K562 (cell line): ENCODE data around the gene SZT2. TPM values are rescaled to one million over a fixed set of nuclear protein-coding genes. Genes with fewer than 3 reads are reported as not detected.

Experiments
- ATAC-seq: fragments of 200-7000 bp; cut with Tn5 transposase; 3 replicates; pipeline ENCODE4 v1.9.1; 2020; ENCODE audit warnings: moderate library complexity
- BruUV-seq: library from RNA; stranded (reverse); fragments of 400-500 nt; replicated peaks from 2 replicates; lab custom pipeline; 2021; lab: Mats Ljungman, UMichigan
- CTCF ChIA-PET: fragments of 300-600 bp; formaldehyde crosslinking; extraction: SDS; loops from one replicate; lab custom pipeline; 2021; ENCODE audit warnings: low intra/inter-chr PET ratio; lab: Yijun Ruan, JAX
- POLR2A ChIA-PET: fragments of 300-600, 350-650 bp; sonication (Branson Sonifier 250); formaldehyde crosslinking; extraction: SDS; loops from one replicate; lab custom pipeline; 2021; ENCODE audit warnings: antibody characterized with exemption, inconsistent platforms; lab: Yijun Ruan, JAX
- DNase-seq, 4 experiments: peaks; one replicate each; pipeline versions ENCODE4 v3.0.0 to v3.0.0-alpha.2; 2011 to 2018; ENCODE audit warnings: low spot score in 3 of 4, mixed read lengths in 3 of 4; ENCODE audit errors: extremely low read depth in 1 of 4
- FAIRE-seq: peaks from 2 replicates; lab custom pipeline; 2011; peaks lifted over from hg19 to GRCh38; lab: Jason Lieb, UNC
- H2AFZ ChIP-seq: 2 replicates; pipeline ENCODE4 v1.6.0; 2011; ENCODE audit warnings: low read depth, low read length, control low read depth, inconsistent platforms
- H3K27ac ChIP-seq: fragments of 200-600 bp; 3 replicates; pipeline ENCODE4 v1.8.0; 2011; ENCODE audit warnings: low read depth, mild to moderate bottlenecking, control low read depth, inconsistent platforms, low read length, moderate library complexity, mixed read lengths; ENCODE audit errors: extremely low read depth
- H3K27me3 ChIP-seq, 2 experiments: fragments of 300-600 bp in 1 of 2; 2 replicates in 1 of 2; 3 replicates in 1 of 2; pipeline versions ENCODE4 v1.6.0 to v1.8.0; 2011; ENCODE audit warnings: inconsistent platforms in 2 of 2, low read length in 2 of 2, mild to moderate bottlenecking in 1 of 2, mixed read lengths in 1 of 2, moderate library complexity in 1 of 2; ENCODE audit not compliant: control insufficient read depth in 2 of 2, insufficient read depth in 2 of 2
- H3K36me3 ChIP-seq: fragments of 300-600 bp; 3 replicates; pipeline ENCODE4 v1.8.0; 2011; ENCODE audit warnings: mild to moderate bottlenecking, low read length, inconsistent platforms; ENCODE audit not compliant: control insufficient read depth, insufficient read depth
- H3K4me1 ChIP-seq, 2 experiments: fragments of 200-600 bp in 1 of 2; replicated peaks in 1 of 2; 2 replicates in 1 of 2; 3 replicates in 1 of 2; pipeline versions ENCODE4 v1.5.1 to v1.8.0; 2011; ENCODE audit warnings: inconsistent platforms in 2 of 2, low read length in 2 of 2, mild to moderate bottlenecking in 1 of 2, mixed read lengths in 1 of 2, moderate library complexity in 1 of 2; ENCODE audit not compliant: control insufficient read depth in 2 of 2, insufficient read depth in 2 of 2
- H3K4me2 ChIP-seq: 2 replicates; pipeline ENCODE4 v1.6.1; 2011; ENCODE audit warnings: low read length, control low read depth, inconsistent platforms, mixed read lengths; ENCODE audit not compliant: insufficient read depth
- H3K4me3 ChIP-seq: fragments of 200-600 bp; sonication (generic), shearing (Covaris generic); 2 replicates; pipeline ENCODE4 v1.5.1; 2016; ENCODE audit warnings: control low read depth, inconsistent platforms
- H3K79me2 ChIP-seq: fragments of 200-600 bp; 3 replicates; pipeline ENCODE4 v1.8.0; 2011; ENCODE audit warnings: low read length, inconsistent platforms; ENCODE audit not compliant: control insufficient read depth, insufficient read depth
- H3K9ac ChIP-seq, 2 experiments: 2 replicates each; pipeline versions ENCODE4 v1.6.0 to v1.6.1; 2011; ENCODE audit warnings: low read depth in 2 of 2, low read length in 2 of 2, control low read depth in 1 of 2, inconsistent platforms in 1 of 2, mild to moderate bottlenecking in 1 of 2, mixed read lengths in 1 of 2; ENCODE audit not compliant: insufficient read depth in 1 of 2
- H3K9me1 ChIP-seq: one replicate; pipeline ENCODE4 v1.6.0; 2011; ENCODE audit warnings: inconsistent platforms, mild to moderate bottlenecking, low read length, moderate library complexity; ENCODE audit not compliant: control insufficient read depth, insufficient read depth
- H3K9me3 ChIP-seq: replicated peaks from 2 replicates; pipeline ENCODE4 v1.5.1; 2011; ENCODE audit warnings: low read depth, low read length, inconsistent platforms; ENCODE audit not compliant: control insufficient read depth, insufficient read depth
- H4K20me1 ChIP-seq: replicated peaks from 2 replicates; pipeline ENCODE4 v1.6.1; 2011; ENCODE audit warnings: low read length, inconsistent platforms, mixed read lengths; ENCODE audit not compliant: control insufficient read depth, insufficient read depth
- CBX8 ChIP-seq: fragments of 200-600 bp; sonication (generic); IDR thresholded peaks from 2 replicates; pipeline ENCODE4 v1.6.1; 2012; ENCODE audit warnings: borderline replicate concordance, mixed run types, low read depth, mild to moderate bottlenecking, moderate library complexity, mixed read lengths, low read length, control low read depth, inconsistent platforms; ENCODE audit not compliant: poor library complexity, severe bottlenecking; ENCODE audit errors: extremely low read depth
- JUN ChIP-seq, 2 experiments: sonication (generic) in 1 of 2; formaldehyde crosslinking in 1 of 2; IDR thresholded peaks; 2 replicates each; pipeline versions ENCODE4 v1.6.1 to v1.8.0; 2012 to 2022; ENCODE audit warnings: borderline replicate concordance in 2 of 2, mild to moderate bottlenecking in 2 of 2, improper control_type of control experiment in 1 of 2, low read depth in 1 of 2, low read length in 1 of 2, missing genetic modification reagents in 1 of 2
- NELFE ChIP-seq: IDR thresholded peaks from 2 replicates; pipeline ENCODE4 v1.6.1; 2011; ENCODE audit warnings: mild to moderate bottlenecking; ENCODE audit not compliant: insufficient read depth, insufficient read length
- PURB ChIP-seq: sonication (generic); formaldehyde crosslinking; IDR thresholded peaks from 2 replicates; pipeline ENCODE4 v1.9.0; 2021; ENCODE audit warnings: low read depth, mild to moderate bottlenecking, missing genetic modification reagents
- SMARCB1 ChIP-seq: IDR thresholded peaks from 2 replicates; pipeline ENCODE4 v1.6.1; 2011; ENCODE audit warnings: improper control_type of control experiment, low read depth; ENCODE audit not compliant: insufficient read length
- SP1 ChIP-seq: sonication (generic); formaldehyde crosslinking; IDR thresholded peaks from 2 replicates; pipeline ENCODE4 v1.8.1; 2022; ENCODE audit warnings: mild to moderate bottlenecking, missing genetic modification reagents
- WGBS: fragments of 100-300 bp; shearing (Covaris generic); methylation state at CpG from one replicate; pipeline ENCODE4 v1.1.6; 2016; ENCODE audit warnings: low coverage, mixed read lengths; ENCODE audit not compliant: insufficient coverage; ENCODE audit errors: missing lambda C conversion rate; 5-methylcytosine and 5-hydroxymethylcytosine counted together
- in situ Hi-C: fragments of 300-500 bp; cut with MboI; formaldehyde crosslinking; loops from 4 replicates; pipeline ENCODE4 v1.15.0; 2018; ENCODE audit warnings: inconsistent platforms, mixed read lengths
- intact Hi-C: fragments of 100-400 bp; cut with micrococcal nuclease; formaldehyde crosslinking; loops from 2 replicates; pipeline ENCODE4 v1.14.2; 2022
- polyA plus RNA-seq, 8 experiments: library from polyadenylated mRNA; depleted of rRNA in 4 of 8; stranded (reverse) in 5 of 8; unstranded in 3 of 8; fragments of >200 nt; fragmentation: Nextera tagmentation in 2 of 8; fragmentation: Illumina TruSeq in 1 of 8; extraction: Ambion mirVana in 2 of 8; extraction: Trizol in 1 of 8; gene quantifications; 2 replicates each; pipeline versions ENCODE4 v1.2.1 to v1.2.3, GENCODE V29; 2011 to 2014; ENCODE audit warnings: inconsistent platforms in 1 of 8, missing spikeins in 1 of 8
- total RNA-seq, 7 experiments: library from RNA; depleted of rRNA in 6 of 7; stranded (reverse); fragments of >200 nt in 6 of 7; fragmentation: Illumina TruSeq in 2 of 7; extraction: Trizol in 2 of 7; gene quantifications; 2 replicates each; pipeline versions ENCODE4 v1.2.1 to v1.2.3, GENCODE V29; 2011 to 2021; ENCODE audit warnings: low replicate concordance in 1 of 7
- TF ChIP-seq, protein P1 (sequence below): fragments of 450-650 bp; IDR thresholded peaks from one replicate; pipeline ENCODE4 v1.6.1; 2018; ENCODE audit warnings: mild to moderate bottlenecking, moderate library complexity; ENCODE audit not compliant: partially characterized antibody

SZT2 gene
- total and polyA plus RNA-seq, 9 of the 15 experiments (the other 6 are each of a cell fraction or from before 2014, with no cell fraction given), result 0.88 to 31.0 (median 12.8) TPM

DNA sequence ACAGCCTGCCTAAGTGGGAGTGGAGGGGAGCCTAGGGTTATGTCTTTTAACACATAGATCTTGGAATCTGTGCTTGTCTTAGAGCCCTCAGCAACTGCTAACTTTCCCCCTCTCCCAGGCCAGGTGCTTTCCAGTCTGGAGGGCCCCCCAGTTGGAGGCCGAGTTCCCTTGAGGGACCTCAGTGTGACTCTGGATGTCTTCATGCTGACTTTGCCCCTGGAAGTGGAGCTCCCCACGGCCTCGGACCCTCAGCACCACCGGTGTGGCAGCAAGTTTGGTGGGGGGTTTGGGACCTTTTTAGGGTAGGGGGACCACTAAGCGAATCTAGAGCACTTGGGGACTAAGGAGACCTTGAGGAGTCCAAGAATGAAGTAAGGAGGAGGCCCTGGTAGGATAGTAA, 41.1 kb downstream of the SZT2 start:
- Histone ChIP-seq H3K79me2 (no peaks in the 10 kb centered on the region), H3K4me3 (no peak overlapping the region), H3K9me3 (no peaks in the 10 kb centered on the region), H3K4me1 (peaks cover 0 to 3% of the 10 kb centered on the region in 2 experiments; a peak in 1 of 5 replicates), H3K27me3 (no peaks in the 10 kb centered on the region), H2AFZ (no peak overlapping the region), H3K27ac (no peak overlapping the region), H3K36me3 (peaks cover 83% of the 10 kb centered on the region; the same call in 2 of the 3 replicates), H4K20me1 (no peaks in the 10 kb centered on the region), H3K9ac (no peak overlapping the region; a peak in 1 of 4 replicates), H3K9me1 (no peaks in the 10 kb centered on the region), H3K4me2 (no peak overlapping the region)
- ChIA-PET POLR2A (no interaction called here), CTCF (no interaction called here)
- ATAC-seq (no peak), FAIRE-seq (no peak), DNase-seq (no peak)
- WGBS, result 66% methylated on average over 5 of the region's 5 CpGs
- no TSS peak for BruUV-seq
- in situ Hi-C loops, result no loop called here
- intact Hi-C loops, result no loop called here
- no peak for TF ChIP-seq NELFE
- TF ChIP-seq, all 486 proteins: peak for 0

DNA sequence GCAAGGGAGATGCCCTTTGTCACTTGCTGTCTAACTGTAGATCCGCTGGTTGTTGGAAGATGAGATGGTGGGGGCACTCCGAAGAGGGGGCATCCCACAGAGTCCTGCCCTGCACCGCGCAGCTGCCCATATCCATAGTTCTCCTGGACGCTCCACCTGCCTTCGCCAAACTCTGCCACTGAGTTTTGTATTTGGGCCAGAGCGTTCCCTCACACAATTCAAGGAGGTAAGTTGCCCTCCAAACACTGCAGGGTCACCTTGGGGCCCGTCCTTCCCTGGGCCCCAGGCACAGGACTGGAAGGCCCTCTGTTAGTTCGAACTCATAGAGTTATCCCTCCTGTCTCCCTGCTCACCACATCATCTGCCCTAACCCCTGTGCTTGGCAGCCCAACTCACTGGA, 42.0 kb downstream of the SZT2 start:
- WGBS, result 81% methylated on average over 9 of the region's 9 CpGs
- no peak overlapping the region for H2AFZ ChIP-seq
- ChIA-PET POLR2A (no interaction called here), CTCF (no interaction called here)
- no peaks in the 10 kb centered on the region for H3K4me1 ChIP-seq
- no peak overlapping the region for H3K9ac ChIP-seq
- no peaks in the 10 kb centered on the region for H3K9me3 ChIP-seq
- no peaks in the 10 kb centered on the region for H3K27me3 ChIP-seq
- intact Hi-C loops, result no loop called here
- no peak overlapping the region for H3K27ac ChIP-seq
- no TSS peak for BruUV-seq
- no peak for DNase-seq
- no peak overlapping the region for H3K4me3 ChIP-seq
- no peaks in the 10 kb centered on the region for H3K79me2 ChIP-seq
- H3K4me2 ChIP-seq, result no peak overlapping the region
- in situ Hi-C loops, result no loop called here
- H3K36me3 ChIP-seq, result peaks cover 75% of the 10 kb centered on the region; the same call in 2 of the 3 replicates
- H3K9me1 ChIP-seq, result no peaks in the 10 kb centered on the region
- H4K20me1 ChIP-seq, result no peaks in the 10 kb centered on the region
- no peak for FAIRE-seq
- ATAC-seq, result no peak
- TF ChIP-seq CBX8 (no peak), SP1 (CRISPR knock-in tag) (no peak), PURB (no peak), JUN (IDR thresholded peaks at IDR 0.05; ENCODE audit: borderline replicate concordance, low read depth, low read length) (no peak), JUN (CRISPR knock-in tag; IDR thresholded peaks at IDR 0.05; ENCODE audit: borderline replicate concordance) (no peak), SMARCB1 (no peak)
- TF ChIP-seq, protein P1, sequence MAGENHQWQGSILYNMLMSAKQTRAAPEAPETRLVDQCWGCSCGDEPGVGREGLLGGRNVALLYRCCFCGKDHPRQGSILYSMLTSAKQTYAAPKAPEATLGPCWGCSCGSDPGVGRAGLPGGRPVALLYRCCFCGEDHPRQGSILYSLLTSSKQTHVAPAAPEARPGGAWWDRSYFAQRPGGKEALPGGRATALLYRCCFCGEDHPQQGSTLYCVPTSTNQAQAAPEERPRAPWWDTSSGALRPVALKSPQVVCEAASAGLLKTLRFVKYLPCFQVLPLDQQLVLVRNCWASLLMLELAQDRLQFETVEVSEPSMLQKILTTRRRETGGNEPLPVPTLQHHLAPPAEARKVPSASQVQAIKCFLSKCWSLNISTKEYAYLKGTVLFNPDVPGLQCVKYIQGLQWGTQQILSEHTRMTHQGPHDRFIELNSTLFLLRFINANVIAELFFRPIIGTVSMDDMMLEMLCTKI, result no peak
